GM13977 (cell line): ENCODE measurements around the gene FRMD4A.

ENCODE experiments used
- DNase-seq: peaks from one replicate; pipeline ENCODE4 v3.0.0; 2012; ENCODE audit warnings: low spot score
- in situ Hi-C: fragments of 300-500 bp; cut with MboI; formaldehyde crosslinking; loops from one replicate; pipeline ENCODE4 v1.12.0; 2022; ENCODE audit warnings: low sequenced_read_pairs, low pct_unique_long_range_greater_than_20kb, mixed read lengths, inconsistent platforms; ENCODE audit not compliant: unreplicated experiment
- TF ChIP-seq, protein P1 (sequence below): IDR thresholded peaks from 2 replicates; pipeline ENCODE4 v1.5.1; 2012; ENCODE audit warnings: mild to moderate bottlenecking, control low read depth; ENCODE audit not compliant: insufficient read depth; ENCODE audit errors: extremely low read depth, missing control alignments

FRMD4A gene

GRCh38 chr10:13637894-13638293, 692.8 kb downstream of the FRMD4A start:
- in situ Hi-C loops = no loop called here
- no peak for DNase-seq
- TF ChIP-seq, protein P1, sequence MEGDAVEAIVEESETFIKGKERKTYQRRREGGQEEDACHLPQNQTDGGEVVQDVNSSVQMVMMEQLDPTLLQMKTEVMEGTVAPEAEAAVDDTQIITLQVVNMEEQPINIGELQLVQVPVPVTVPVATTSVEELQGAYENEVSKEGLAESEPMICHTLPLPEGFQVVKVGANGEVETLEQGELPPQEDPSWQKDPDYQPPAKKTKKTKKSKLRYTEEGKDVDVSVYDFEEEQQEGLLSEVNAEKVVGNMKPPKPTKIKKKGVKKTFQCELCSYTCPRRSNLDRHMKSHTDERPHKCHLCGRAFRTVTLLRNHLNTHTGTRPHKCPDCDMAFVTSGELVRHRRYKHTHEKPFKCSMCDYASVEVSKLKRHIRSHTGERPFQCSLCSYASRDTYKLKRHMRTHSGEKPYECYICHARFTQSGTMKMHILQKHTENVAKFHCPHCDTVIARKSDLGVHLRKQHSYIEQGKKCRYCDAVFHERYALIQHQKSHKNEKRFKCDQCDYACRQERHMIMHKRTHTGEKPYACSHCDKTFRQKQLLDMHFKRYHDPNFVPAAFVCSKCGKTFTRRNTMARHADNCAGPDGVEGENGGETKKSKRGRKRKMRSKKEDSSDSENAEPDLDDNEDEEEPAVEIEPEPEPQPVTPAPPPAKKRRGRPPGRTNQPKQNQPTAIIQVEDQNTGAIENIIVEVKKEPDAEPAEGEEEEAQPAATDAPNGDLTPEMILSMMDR = no peak

DNA sequence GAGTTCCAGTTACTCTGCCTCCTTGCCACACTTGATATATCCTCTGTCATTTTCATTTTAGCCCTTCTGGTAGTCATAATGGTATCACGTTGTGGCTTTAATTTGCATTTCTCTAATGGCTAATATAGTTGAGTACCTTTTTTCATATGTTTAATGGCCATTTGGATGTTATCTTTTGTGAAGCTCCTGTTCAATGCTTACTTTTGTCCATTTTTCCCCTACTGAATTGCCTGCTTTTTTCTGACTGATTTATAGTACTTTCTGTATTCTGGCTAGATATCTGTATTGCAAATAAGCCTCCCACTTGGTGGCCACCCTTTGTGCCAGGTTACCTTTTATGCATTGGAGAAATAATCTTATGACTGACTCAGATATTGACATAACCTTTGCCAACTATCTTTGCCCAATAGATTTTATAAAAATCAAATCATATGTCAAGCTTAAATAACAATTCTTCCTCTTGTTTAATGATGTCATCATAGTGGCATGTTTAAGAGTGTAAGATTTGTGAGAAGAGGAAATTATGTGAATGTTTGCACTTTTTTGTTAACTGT, 693.3 kb downstream of the FRMD4A start:
- DNase-seq = no peak
- TF ChIP-seq, protein P1 = no peak
- in situ Hi-C loops = no loop called here

DNA sequence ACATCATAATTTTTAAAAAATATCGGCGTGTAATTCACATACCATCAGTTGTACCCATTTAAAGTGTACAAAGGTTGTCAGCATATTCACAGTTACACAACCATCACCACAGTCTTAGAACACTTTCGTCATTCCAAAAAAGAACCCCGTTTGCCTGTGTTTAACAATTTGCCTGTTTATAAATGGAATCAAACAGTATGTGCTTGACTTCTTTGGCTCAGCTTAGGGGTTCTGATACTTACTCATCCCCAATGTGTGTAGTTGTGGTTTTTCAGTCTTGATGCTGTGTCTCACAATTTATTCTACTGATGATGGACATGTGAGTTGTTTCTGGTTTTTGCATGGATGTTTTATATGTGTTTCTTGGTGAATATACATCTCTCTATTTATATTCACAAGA, 693.9 kb downstream of the FRMD4A start:
- in situ Hi-C loops = no loop called here

GRCh38 chr10:13634207-13634606, 696.5 kb downstream of the FRMD4A start:
- TF ChIP-seq, protein P1 = no peak
- in situ Hi-C loops = no loop called here
- no peak for DNase-seq

More for the DNA sequence above, 693.9 kb downstream of the FRMD4A start:
- TF ChIP-seq, protein P1 = no peak
- no peak for DNase-seq

DNA sequence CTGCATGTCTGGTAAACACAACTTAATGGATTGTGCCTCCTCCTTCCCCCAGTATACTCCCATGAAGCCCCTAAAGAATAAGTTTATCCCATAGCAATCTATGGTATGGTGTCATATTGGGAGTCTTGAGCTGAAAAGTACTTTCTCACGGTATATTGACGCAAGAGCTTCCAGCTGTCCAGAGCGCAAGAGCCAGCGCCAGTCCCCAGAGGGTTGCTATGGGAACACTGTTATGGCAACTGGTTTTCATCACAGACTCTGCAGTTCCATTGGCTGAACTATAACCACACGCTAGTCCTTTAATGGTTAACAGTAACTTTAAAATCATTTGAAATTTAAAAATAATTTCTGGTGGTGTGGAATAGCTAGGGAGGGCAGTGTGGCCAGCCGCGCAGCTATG, 697.0 kb downstream of the FRMD4A start:
- TF ChIP-seq, protein P1 = no peak
- DNase-seq = no peak
- in situ Hi-C loops = no loop called here

GRCh38 chr10:13632884-13633440, 697.8 kb downstream of the FRMD4A start:
- in situ Hi-C loops = no loop called here
- TF ChIP-seq, protein P1 = no peak
- no peak for DNase-seq
